ENCODE results near the gene ZNF511.

ZNF511 gene

GRCh38 chr10:133292919-133293809, 15.6 kb upstream of the ZNF511 start:
- DNase-seq (ENCODE audit: low read depth) = peak; percentile 92

- DNase-seq (ENCODE audit: low read depth) = no peak
These were observed 14.9 kb upstream of the ZNF511 start for GRCh38 chr10:133293810-133294119.

GRCh38 chr10:133294189-133294588, 14.5 kb upstream of the ZNF511 start:
- DNase-seq (ENCODE audit: low read depth) = no peak

- no peak for DNase-seq (ENCODE audit: low read depth)
These were observed 13.0 kb upstream of the ZNF511 start for GRCh38 chr10:133295426-133296320.

- no peak for DNase-seq (ENCODE audit: low read depth)
These were observed 11.2 kb upstream of the ZNF511 start for GRCh38 chr10:133297504-133297903.

GRCh38 chr10:133298466-133298865, 10.2 kb upstream of the ZNF511 start:
- no peak for DNase-seq (ENCODE audit: low read depth)

- DNase-seq (ENCODE audit: low read depth) = no peak
These were observed 9.5 kb upstream of the ZNF511 start for GRCh38 chr10:133299224-133299623.

- DNase-seq (ENCODE audit: low read depth) = no peak
These were observed 9.0 kb upstream of the ZNF511 start for GRCh38 chr10:133299738-133300137.

- no peak for DNase-seq (ENCODE audit: low read depth)
These were observed 6.5 kb upstream of the ZNF511 start for GRCh38 chr10:133302230-133302629.

GRCh38 chr10:133303206-133303605, 5.5 kb upstream of the ZNF511 start:
- no peak for DNase-seq (ENCODE audit: low read depth)

- no peak for DNase-seq (ENCODE audit: low read depth)
These were observed 2.6 kb upstream of the ZNF511 start for GRCh38 chr10:133306097-133306476.

GRCh38 chr10:133306941-133307379, 1.8 kb upstream of the ZNF511 start:
- DNase-seq (ENCODE audit: low read depth) = no peak

GRCh38 chr10:133307776-133308420, 816 bp upstream of the ZNF511 start:
- DNase-seq (ENCODE audit: low read depth) = peak; percentile 57

- peak; percentile 90 for DNase-seq (ENCODE audit: low read depth)
These were observed 496 bp downstream of the ZNF511 start for GRCh38 chr10:133309100-133309719.

GRCh38 chr10:133309720-133310398, 1.1 kb downstream of the ZNF511 start:
- no peak for DNase-seq (ENCODE audit: low read depth)

GRCh38 chr10:133310399-133310755, 1.7 kb downstream of the ZNF511 start:
- DNase-seq (ENCODE audit: low read depth) = no peak

GRCh38 chr10:133310789-133311188, 2.1 kb downstream of the ZNF511 start:
- DNase-seq (ENCODE audit: low read depth) = no peak

GRCh38 chr10:133311570-133311969, 2.9 kb downstream of the ZNF511 start:
- no peak for DNase-seq (ENCODE audit: low read depth)

- no peak for DNase-seq (ENCODE audit: low read depth)
These were observed 3.5 kb downstream of the ZNF511 start for GRCh38 chr10:133312016-133312768.

GRCh38 chr10:133312769-133313145, 4.0 kb downstream of the ZNF511 start:
- DNase-seq (ENCODE audit: low read depth) = no peak

- no peak for DNase-seq (ENCODE audit: low read depth)
These were observed 4.5 kb downstream of the ZNF511 start for GRCh38 chr10:133313192-133313591.

Data from EH (cell line).